CD4-positive, alpha-beta T cell treated with Interleukin-17A for 4 hours (primary cell): ENCODE data around the gene CCDC9B.

ENCODE experiments used
- DNase-seq: peaks from one replicate; pipeline ENCODE4 v3.0.0-alpha.2; 2020; ENCODE audit warnings: mixed read lengths

The CCDC9B gene

GRCh38 chr15:40365016-40365415, 24.3 kb upstream of the CCDC9B start:
- no peak for DNase-seq

- DNase-seq: no peak
Measured at GRCh38 chr15:40364251-40364650, 23.5 kb upstream of the CCDC9B start.

GRCh38 chr15:40363611-40364010, 22.9 kb upstream of the CCDC9B start:
- DNase-seq: no peak

GRCh38 chr15:40361640-40362039, 20.9 kb upstream of the CCDC9B start:
- DNase-seq: no peak

- no peak for DNase-seq
Measured at GRCh38 chr15:40360015-40360414, 19.3 kb upstream of the CCDC9B start.

GRCh38 chr15:40358471-40359353, 18.0 kb upstream of the CCDC9B start:
- DNase-seq: peak; percentile 54

- DNase-seq: peak; percentile 92
Measured at GRCh38 chr15:40357723-40358470, 17.2 kb upstream of the CCDC9B start, which contains the start of gene DISP2. Gene DISP2, plus strand, starts transcription at chr15:40358219. Its CDS starts 103 bp downstream, at chr15:40358322.

- DNase-seq: no peak
Measured at GRCh38 chr15:40357246-40357645, 16.5 kb upstream of the CCDC9B start.

- no peak for DNase-seq
Measured at GRCh38 chr15:40355976-40356585, 15.3 kb upstream of the CCDC9B start.

GRCh38 chr15:40354408-40355171, 13.9 kb upstream of the CCDC9B start:
- no peak for DNase-seq

GRCh38 chr15:40353697-40354096, 13.0 kb upstream of the CCDC9B start:
- no peak for DNase-seq

GRCh38 chr15:40352281-40352901, 11.7 kb upstream of the CCDC9B start:
- no peak for DNase-seq

- no peak for DNase-seq
Measured at GRCh38 chr15:40349163-40349562, 8.4 kb upstream of the CCDC9B start.

GRCh38 chr15:40348474-40348870, 7.7 kb upstream of the CCDC9B start:
- no peak for DNase-seq

GRCh38 chr15:40347559-40348473, 7.1 kb upstream of the CCDC9B start:
- no peak for DNase-seq

GRCh38 chr15:40346579-40347558, 6.1 kb upstream of the CCDC9B start:
- DNase-seq: no peak

- DNase-seq: no peak
Measured at GRCh38 chr15:40345867-40346578, 5.3 kb upstream of the CCDC9B start.

- no peak for DNase-seq
Measured at GRCh38 chr15:40345225-40345866, 4.6 kb upstream of the CCDC9B start.
